Activated CD4-positive, CD25-positive, alpha-beta regulatory T cell (primary cell): Measurements from ENCODE around the gene CCDC81.

ENCODE experiments used
- DNase-seq, 4 experiments: peaks; one replicate each; lab custom pipeline; 2025; lab: John Stamatoyannopoulos, UW

The CCDC81 gene

GRCh38 chr11:86464509-86465221 is 90.0 kb downstream of the CCDC81 start:
- DNase-seq: no peak

GRCh38 chr11:86468169-86468568 is 93.5 kb downstream of the CCDC81 start:
- no peak for DNase-seq

GRCh38 chr11:86469491-86470388 is 95.1 kb downstream of the CCDC81 start:
- no peak for DNase-seq
